Calu3 (cell line): ENCODE measurements around the gene LRGUK. TPM values are rescaled to one million over a fixed set of nuclear protein-coding genes. Genes with fewer than 3 reads are reported as not detected.

ENCODE experiments used
- BruUV-seq: library from RNA; stranded (reverse); fragments of 400-500 nt; replicated peaks from 2 replicates; lab custom pipeline; 2021; lab: Mats Ljungman, UMichigan
- CTCF ChIA-PET: fragments of 300-600 bp; sonication (Branson Sonifier 250); formaldehyde crosslinking; loops from one replicate; lab custom pipeline; 2022; ENCODE audit warnings: antibody characterized with exemption; lab: Charles Lee
- DNase-seq: peaks from one replicate; pipeline ENCODE4 v3.0.0; 2022
- H3K27ac Mint-ChIP-seq: one replicate; pipeline ENCODE4 v1.8.0; 2022; ENCODE audit warnings: mixed read lengths; ENCODE audit not compliant: unreplicated experiment
- H3K27me3 Mint-ChIP-seq: one replicate; pipeline ENCODE4 v1.8.0; 2022; ENCODE audit warnings: mixed read lengths; ENCODE audit not compliant: unreplicated experiment
- H3K36me3 Mint-ChIP-seq: one replicate; pipeline ENCODE4 v1.8.0; 2022; ENCODE audit warnings: mild to moderate bottlenecking, moderate library complexity, mixed read lengths; ENCODE audit not compliant: insufficient read depth, unreplicated experiment
- H3K4me1 Mint-ChIP-seq: one replicate; pipeline ENCODE4 v1.8.0; 2022; ENCODE audit warnings: mild to moderate bottlenecking, low read depth, mixed read lengths; ENCODE audit not compliant: unreplicated experiment
- H3K4me3 Mint-ChIP-seq: one replicate; pipeline ENCODE4 v1.8.0; 2022; ENCODE audit warnings: mild to moderate bottlenecking, low read depth, moderate library complexity, mixed read lengths; ENCODE audit not compliant: unreplicated experiment
- H3K9me3 Mint-ChIP-seq: one replicate; pipeline ENCODE4 v1.8.0; 2022; ENCODE audit warnings: low read depth, mixed read lengths; ENCODE audit not compliant: unreplicated experiment
- CTCF ChIP-seq: fragments of 200-600 bp; IDR thresholded peaks from one replicate; pipeline ENCODE4 v1.8.0; 2022; ENCODE audit warnings: antibody characterized with exemption; ENCODE audit not compliant: unreplicated experiment
- intact Hi-C: fragments of 100-400 bp; cut with micrococcal nuclease; formaldehyde crosslinking; loops from one replicate; pipeline ENCODE4 v1.10.0; 2022; ENCODE audit not compliant: unreplicated experiment
- total RNA-seq: library from RNA; stranded (reverse); gene quantifications from 2 replicates; pipeline ENCODE4 v1.2.3, GENCODE V29; 2022

Gene LRGUK
- total RNA-seq, 1 experiment from 2014 or later: 0.52 TPM

GRCh38 chr7:134248196-134248595 is 121.1 kb downstream of the LRGUK start:
- no TSS peak for BruUV-seq
- H3K36me3 Mint-ChIP-seq: no peaks in the 10 kb centered on the region
- CTCF ChIA-PET: no interaction called here
- no peak overlapping the region for H3K27ac Mint-ChIP-seq
- DNase-seq: no peak
- no peak overlapping the region for H3K4me3 Mint-ChIP-seq
- no peaks in the 10 kb centered on the region for H3K27me3 Mint-ChIP-seq
- no peaks in the 10 kb centered on the region for H3K9me3 Mint-ChIP-seq
- no peak for TF ChIP-seq CTCF
- no peaks in the 10 kb centered on the region for H3K4me1 Mint-ChIP-seq
- intact Hi-C loops: no loop called here

DNA sequence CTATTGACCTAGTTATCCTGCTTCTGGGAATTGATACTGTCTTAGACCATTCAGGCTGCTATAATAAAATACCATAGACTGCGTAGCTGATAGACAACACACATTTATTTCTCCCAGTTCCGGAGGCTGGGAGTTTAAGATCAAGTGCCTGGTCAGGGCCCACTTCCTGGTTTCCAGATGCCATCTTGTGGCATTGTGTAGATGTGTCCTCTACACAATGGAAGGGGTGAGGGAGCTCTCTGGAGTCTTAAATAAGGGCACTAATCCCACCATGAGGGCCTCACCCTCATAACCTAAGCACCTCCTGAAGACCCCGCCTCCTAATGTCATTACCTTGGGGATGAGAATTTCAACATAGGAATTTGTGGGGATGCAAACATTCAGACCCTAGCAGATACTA is 127.2 kb downstream of the LRGUK start:
- BruUV-seq: no TSS peak
- CTCF ChIA-PET: interaction anchor here (0.8 kb wide), 1 partner anchor 58 kb away, joined by 4 read pairs; no protein-coding TSS in a partner anchor
- intact Hi-C loops: no loop called here

DNA sequence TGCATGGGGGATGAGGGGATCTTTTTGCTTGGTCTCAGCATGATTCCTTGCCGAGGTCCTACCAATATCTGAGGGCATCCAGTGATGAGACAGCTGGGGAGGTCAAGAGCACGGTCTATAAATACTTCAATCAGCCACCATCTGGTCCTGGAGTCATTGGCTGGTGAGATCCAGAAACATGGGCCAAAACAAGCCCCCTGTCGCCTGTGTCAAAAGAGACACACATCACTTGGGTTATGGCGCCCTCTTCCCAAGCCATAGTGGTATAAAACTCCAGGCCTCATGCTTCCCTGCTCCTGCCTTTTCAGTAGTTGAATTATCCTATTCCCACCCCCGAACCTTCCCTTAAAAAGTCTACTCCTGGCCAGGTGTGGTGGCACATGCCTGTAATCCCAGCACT is 128.7 kb downstream of the LRGUK start:
- no peaks in the 10 kb centered on the region for H3K9me3 Mint-ChIP-seq
- H3K27ac Mint-ChIP-seq: no peak overlapping the region
- intact Hi-C loops: no loop called here
- no peaks in the 10 kb centered on the region for H3K4me1 Mint-ChIP-seq
- TF ChIP-seq CTCF: no peak
- CTCF ChIA-PET: no interaction called here
- no peak for DNase-seq
- H3K4me3 Mint-ChIP-seq: no peak overlapping the region
- H3K27me3 Mint-ChIP-seq: no peaks in the 10 kb centered on the region
- H3K36me3 Mint-ChIP-seq: no peaks in the 10 kb centered on the region
- BruUV-seq: no TSS peak

More for the DNA sequence above, 127.2 kb downstream of the LRGUK start:
- no peaks in the 10 kb centered on the region for H3K9me3 Mint-ChIP-seq
- H3K4me1 Mint-ChIP-seq: no peaks in the 10 kb centered on the region
- H3K4me3 Mint-ChIP-seq: no peak overlapping the region
- DNase-seq: no peak
- no peak overlapping the region for H3K27ac Mint-ChIP-seq
- no peak for TF ChIP-seq CTCF
- no peaks in the 10 kb centered on the region for H3K36me3 Mint-ChIP-seq
- H3K27me3 Mint-ChIP-seq: no peaks in the 10 kb centered on the region

DNA sequence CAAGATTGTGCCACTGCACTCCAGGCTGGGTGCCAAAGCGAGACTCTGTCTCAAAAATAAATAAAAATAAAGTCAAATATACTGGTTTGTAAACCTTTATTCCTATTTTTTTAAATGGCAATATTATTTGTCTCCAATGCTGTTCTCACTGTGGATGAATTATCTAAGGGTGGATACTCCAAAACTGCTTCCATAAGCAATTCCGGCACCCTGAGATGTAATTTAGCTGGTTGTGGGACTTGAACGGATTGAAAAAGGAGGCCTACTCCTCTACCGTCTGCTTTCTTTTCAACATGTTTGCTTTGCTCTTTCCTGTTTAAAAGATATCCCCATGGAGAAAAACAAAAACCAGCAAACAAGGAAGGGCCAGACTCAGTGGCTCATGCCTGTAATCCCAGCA is 135.2 kb downstream of the LRGUK start:
- peaks cover 14% of the 10 kb centered on the region for H3K27me3 Mint-ChIP-seq
- BruUV-seq: no TSS peak
- peaks cover 5% of the 10 kb centered on the region for H3K9me3 Mint-ChIP-seq
- no peak overlapping the region for H3K27ac Mint-ChIP-seq
- CTCF ChIA-PET: no interaction called here
- intact Hi-C loops: no loop called here
- H3K4me3 Mint-ChIP-seq: no peak overlapping the region
- DNase-seq: no peak
- no peaks in the 10 kb centered on the region for H3K4me1 Mint-ChIP-seq
- H3K36me3 Mint-ChIP-seq: no peaks in the 10 kb centered on the region
- TF ChIP-seq CTCF: no peak
